GM18951 (cell line): Measurements from ENCODE around the gene SPTSSA.

Experiments
- POLR2A ChIP-seq: IDR thresholded peaks from 4 replicates; pipeline ENCODE4 v1.6.1; 2011; ENCODE audit warnings: mild to moderate bottlenecking; ENCODE audit not compliant: insufficient read length, insufficient read depth; ENCODE audit errors: extremely low read depth
- in situ Hi-C: fragments of 300-500 bp; cut with MboI; formaldehyde crosslinking; loops from one replicate; pipeline ENCODE4 v1.12.0; 2022; ENCODE audit warnings: low sequenced_read_pairs, mixed read lengths, inconsistent platforms; ENCODE audit not compliant: unreplicated experiment

The SPTSSA gene

DNA sequence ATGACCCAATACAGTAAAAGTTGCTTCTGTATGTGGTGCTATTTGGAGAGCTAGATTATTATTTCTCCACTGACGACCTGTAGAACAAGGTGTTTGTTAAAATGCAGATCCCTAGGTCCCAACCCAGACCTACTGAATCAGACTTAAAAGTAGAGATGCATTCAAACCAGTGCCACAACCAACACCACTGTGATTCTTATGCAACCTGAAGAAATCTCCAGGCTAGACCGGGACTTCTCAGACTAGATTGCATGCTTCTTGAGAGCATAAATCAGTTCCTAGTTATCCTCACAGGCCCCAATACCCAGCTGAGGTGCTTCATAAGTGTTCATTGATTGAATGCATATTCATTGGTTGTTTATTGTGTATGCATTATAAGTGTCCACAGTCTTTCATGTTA, 78.2 kb downstream of the SPTSSA start:
- TF ChIP-seq POLR2A = no peak
- in situ Hi-C loops = no loop called here
